Spleen (tissue), 11 donors: ENCODE measurements around the gene EPN2. TPM values are rescaled to one million over a fixed set of nuclear protein-coding genes. Genes with fewer than 3 reads are reported as not detected.

Experiments
- DNase-seq: peaks from one replicate; pipeline ENCODE4 v3.0.0-alpha.2; 2020
- H3K27ac ChIP-seq, 8 donors: fragments of 200-600 bp; sonication (generic) in 7 of 8; 1 replicate in 4 of 8; 2 replicates in 4 of 8; pipeline versions ENCODE4 v1.5.0 to v1.8.0; 2016 to 2021; ENCODE audit warnings: inconsistent platforms in 4 of 8, mild to moderate bottlenecking in 4 of 8, moderate library complexity in 1 of 8
- H3K27me3 ChIP-seq, 7 donors: fragments of 200-600 bp; sonication (generic) in 6 of 7; replicated peaks in 1 of 7; 1 replicate in 4 of 7; 2 replicates in 3 of 7; pipeline versions ENCODE4 v1.5.0 to v1.8.0; 2016 to 2021; ENCODE audit warnings: inconsistent platforms in 3 of 7, mild to moderate bottlenecking in 1 of 7
- H3K36me3 ChIP-seq, 6 donors: fragments of 200-600 bp; sonication (generic) in 5 of 6; 1 replicate in 4 of 6; 2 replicates in 2 of 6; pipeline versions ENCODE4 v1.5.0 to v1.8.0; 2016 to 2021; ENCODE audit warnings: inconsistent platforms in 2 of 6
- H3K4me1 ChIP-seq, 6 donors: fragments of 200-600 bp; sonication (generic) in 5 of 6; 1 replicate in 3 of 6; 2 replicates in 3 of 6; pipeline versions ENCODE4 v1.5.0 to v1.8.0; 2016 to 2021; ENCODE audit warnings: inconsistent platforms in 3 of 6
- H3K4me3 ChIP-seq, 8 donors: fragments of 200-600 bp; sonication (generic) in 7 of 8; 1 replicate in 4 of 8; 2 replicates in 4 of 8; pipeline versions ENCODE4 v1.5.0 to v1.8.0; 2016 to 2021; ENCODE audit warnings: inconsistent platforms in 4 of 8, mild to moderate bottlenecking in 4 of 8, moderate library complexity in 2 of 8
- H3K9me3 ChIP-seq, 8 donors: fragments of 200-600 bp; sonication (generic) in 7 of 8; 1 replicate in 4 of 8; 2 replicates in 4 of 8; pipeline versions ENCODE4 v1.5.0 to v1.8.0; 2016 to 2021; ENCODE audit warnings: inconsistent platforms in 4 of 8
- POLR2A ChIP-seq, 3 donors: fragments of 450-650 bp; IDR thresholded peaks; one replicate each; pipeline ENCODE4 v1.5.1; 2017; ENCODE audit warnings: antibody characterized with exemption in 3 of 3, mild to moderate bottlenecking in 1 of 3
- POLR2AphosphoS5 ChIP-seq, 3 donors: sonication (generic); formaldehyde crosslinking; IDR thresholded peaks; one replicate each; pipeline ENCODE4 v1.5.1; 2017; ENCODE audit warnings: antibody characterized with exemption in 3 of 3
- WGBS, 5 donors: extraction: QIAGEN DNeasy Blood & Tissue Kit in 3 of 5; methylation state at CpG; one replicate each; pipeline versions ENCODE4 v1.1.5 to v1.1.7; 2013 to 2018; 5-methylcytosine and 5-hydroxymethylcytosine counted together
- intact Hi-C: fragments of 100-400 bp; cut with DNase I; formaldehyde crosslinking; loops from one replicate; pipeline ENCODE4 v1.15.0; 2023; ENCODE audit warnings: low total_unique reads
- polyA plus RNA-seq, 3 donors: library from polyadenylated mRNA; stranded (reverse); fragments of 200-250 nt; gene quantifications; one replicate each; pipeline ENCODE4 v1.2.1, GENCODE V29; 2013
- total RNA-seq, 7 donors: library from RNA; depleted of rRNA in 3 of 7; stranded (reverse); fragments of >200 nt in 3 of 7; fragmentation: NEBNext Ultra II Directional in 4 of 7; extraction: Animal tissue kit (Norgen Biotek cat#: 25700) in 4 of 7; gene quantifications; one replicate each; pipeline versions ENCODE4 v1.1.0 to v1.2.1, GENCODE V29; 2016 to 2021
- TF ChIP-seq, protein P1 (sequence below), 11 experiments: fragments of 200-600 bp in 7 of 11; fragments of 450-650 bp in 4 of 11; sonication (generic) in 4 of 11; IDR thresholded peaks in 8 of 11; conservative IDR thresholded peaks in 3 of 11; 1 replicate in 7 of 11; 2 replicates in 4 of 11; pipeline versions ENCODE4 v1.4.0 to v1.8.0; 2016 to 2021; ENCODE audit warnings: antibody characterized with exemption in 11 of 11, inconsistent platforms in 4 of 11, mild to moderate bottlenecking in 1 of 11
- donor health status: healthy with polysubstance abuse.
- donor health status: DM: no; HTN: no; CAD: no; lungs with moderate emphysema.
- donor health status: DM: no; HTN: no; CAD: no.
- donor health status: Bipolar disorder and iron deficiency.
- donor health status: healthy.
- donor health status: DM: no; HTN: no; CAD: no.
- donor health status: DM: yes; HTN: yes; CAD: no.

EPN2 gene
- total and polyA plus RNA-seq, 10 donors, result 5.4 to 59.6 (median 31.5) TPM

DNA sequence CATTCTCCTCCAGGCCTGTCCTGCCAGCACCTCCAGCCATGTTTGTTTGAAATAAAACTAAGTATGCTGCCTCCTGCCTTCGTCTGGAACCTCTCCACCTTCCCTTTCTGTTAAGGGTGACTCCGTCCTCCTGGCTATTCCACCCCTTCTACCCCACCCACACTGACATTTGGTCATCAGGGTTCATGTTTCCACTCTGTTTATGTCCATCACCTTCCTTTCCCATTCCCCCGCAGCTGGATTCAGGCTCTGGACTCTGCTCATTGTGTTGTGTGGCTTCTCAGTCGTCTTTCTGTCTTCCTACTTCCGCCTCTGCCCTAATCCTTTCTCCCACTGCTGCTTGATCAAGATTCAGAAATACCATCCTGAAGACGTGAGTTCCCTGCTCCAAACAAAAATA, 28.6 kb downstream of the EPN2 start:
- Histone ChIP-seq H3K9me3 (no peaks in the 10 kb centered on the region), H3K27ac (no peak overlapping the region), H3K4me3 (no peak overlapping the region), H3K36me3 (no peaks in the 10 kb centered on the region), H3K4me1 (peaks cover 11 to 59% (median 44%) of the 10 kb centered on the region in 6 donors), H3K27me3 (no peaks in the 10 kb centered on the region)
- intact Hi-C loops, result no loop called here
- no peak for TF ChIP-seq POLR2AphosphoS5 (IDR thresholded peaks at IDR 0.05)
- no peak for DNase-seq
- 78 to 89% (median 87%) methylated on average over 6 of the region's 6 CpGs for WGBS, 5 donors

DNA sequence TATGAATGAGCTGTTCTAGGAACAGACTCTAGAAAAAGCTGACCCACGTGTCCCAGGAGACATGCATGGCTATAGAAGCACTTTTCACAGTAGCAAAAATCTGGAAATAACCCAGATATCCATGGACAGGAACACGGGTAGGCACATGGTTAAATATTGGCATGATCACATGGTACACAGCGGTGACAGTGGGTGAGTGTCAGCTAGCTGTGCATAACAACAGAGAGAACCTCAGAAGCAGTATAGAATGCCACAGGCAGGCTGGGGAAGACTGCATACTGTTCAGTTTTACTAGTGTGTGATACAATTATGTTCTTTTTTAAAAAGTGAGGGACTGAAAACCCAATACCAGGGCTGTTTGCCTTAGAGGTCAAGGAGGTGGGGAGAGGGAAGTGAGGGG, 31.4 kb downstream of the EPN2 start:
- TF ChIP-seq, protein P1, sequence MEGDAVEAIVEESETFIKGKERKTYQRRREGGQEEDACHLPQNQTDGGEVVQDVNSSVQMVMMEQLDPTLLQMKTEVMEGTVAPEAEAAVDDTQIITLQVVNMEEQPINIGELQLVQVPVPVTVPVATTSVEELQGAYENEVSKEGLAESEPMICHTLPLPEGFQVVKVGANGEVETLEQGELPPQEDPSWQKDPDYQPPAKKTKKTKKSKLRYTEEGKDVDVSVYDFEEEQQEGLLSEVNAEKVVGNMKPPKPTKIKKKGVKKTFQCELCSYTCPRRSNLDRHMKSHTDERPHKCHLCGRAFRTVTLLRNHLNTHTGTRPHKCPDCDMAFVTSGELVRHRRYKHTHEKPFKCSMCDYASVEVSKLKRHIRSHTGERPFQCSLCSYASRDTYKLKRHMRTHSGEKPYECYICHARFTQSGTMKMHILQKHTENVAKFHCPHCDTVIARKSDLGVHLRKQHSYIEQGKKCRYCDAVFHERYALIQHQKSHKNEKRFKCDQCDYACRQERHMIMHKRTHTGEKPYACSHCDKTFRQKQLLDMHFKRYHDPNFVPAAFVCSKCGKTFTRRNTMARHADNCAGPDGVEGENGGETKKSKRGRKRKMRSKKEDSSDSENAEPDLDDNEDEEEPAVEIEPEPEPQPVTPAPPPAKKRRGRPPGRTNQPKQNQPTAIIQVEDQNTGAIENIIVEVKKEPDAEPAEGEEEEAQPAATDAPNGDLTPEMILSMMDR (IDR thresholded peaks at IDR 0.05 in 8 of 11, conservative IDR thresholded peaks at IDR 0.05 in 3 of 11), result no peak
- TF ChIP-seq POLR2AphosphoS5 (IDR thresholded peaks at IDR 0.05), result no peak
- no peak for TF ChIP-seq POLR2A (IDR thresholded peaks at IDR 0.05)
- Histone ChIP-seq H3K27ac (peak overlapping the region in 3 of 8 donors; percentile 31 to 49 (median 37)), H3K4me1 (peaks cover 11 to 55% (median 48%) of the 10 kb centered on the region in 6 donors), H3K9me3 (no peaks in the 10 kb centered on the region), H3K4me3 (no peak overlapping the region), H3K27me3 (no peaks in the 10 kb centered on the region), H3K36me3 (no peaks in the 10 kb centered on the region)
- WGBS, 5 donors, result 50 to 81% (median 67%) methylated on average over 3 of the region's 3 CpGs
- DNase-seq, result no peak
- intact Hi-C loops, result no loop called here

DNA sequence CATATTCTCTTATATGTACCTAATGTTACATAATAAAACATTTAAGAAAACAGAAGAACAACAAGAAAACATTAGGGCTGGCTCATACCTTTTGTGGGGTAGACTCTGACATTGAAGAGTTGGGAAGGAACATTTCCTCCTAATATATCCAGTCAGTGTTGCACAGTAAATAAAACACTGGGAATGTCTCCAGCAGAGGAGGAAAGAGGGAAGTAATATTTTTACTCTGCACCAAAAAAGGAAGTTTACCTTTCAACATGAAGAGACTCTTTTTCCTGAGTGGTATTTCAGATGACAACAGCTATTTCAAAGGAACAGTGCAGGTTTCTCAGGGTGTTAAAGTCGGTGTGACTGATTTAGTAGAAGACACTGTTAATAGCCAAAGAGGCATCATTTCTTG, 31.9 kb downstream of the EPN2 start:
- Histone ChIP-seq H3K36me3 (peaks cover 0 to 4% (median 0%) of the 10 kb centered on the region in 6 donors), H3K27me3 (no peaks in the 10 kb centered on the region), H3K9me3 (no peaks in the 10 kb centered on the region), H3K27ac (peak overlapping the region in 5 of 8 donors; percentile 31 to 49 (median 40)), H3K4me1 (peaks cover 11 to 50% (median 43%) of the 10 kb centered on the region in 6 donors), H3K4me3 (no peak overlapping the region)
- WGBS, 5 donors, result 6 to 26% (median 16%) methylated on average over 1 of the region's 1 CpG
- TF ChIP-seq, protein P1 (IDR thresholded peaks at IDR 0.05 in 8 of 11, conservative IDR thresholded peaks at IDR 0.05 in 3 of 11), result no peak
- TF ChIP-seq POLR2A (IDR thresholded peaks at IDR 0.05), result no peak
- TF ChIP-seq POLR2AphosphoS5 (IDR thresholded peaks at IDR 0.05), result no peak
- DNase-seq, result no peak
- intact Hi-C loops, result no loop called here

DNA sequence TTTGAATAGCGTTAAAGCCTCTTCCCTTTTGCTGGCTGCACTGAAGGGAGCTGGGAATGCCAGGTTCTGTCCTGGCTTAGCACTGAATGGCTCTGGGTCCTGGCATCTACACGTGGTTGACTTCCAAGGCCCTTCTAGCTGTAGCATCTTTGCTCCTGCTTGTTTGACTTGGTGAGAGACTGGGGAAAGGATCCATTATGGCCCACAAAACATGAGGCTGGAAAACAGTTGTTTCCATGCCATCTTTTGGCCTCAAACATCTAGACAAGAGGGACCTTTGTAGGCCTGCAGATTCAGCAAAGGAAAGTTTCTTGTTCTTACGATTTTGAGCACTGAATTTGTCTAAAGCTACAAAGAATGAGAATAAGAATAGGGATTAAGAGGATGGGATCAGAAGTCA, 32.5 kb downstream of the EPN2 start:
- peaks cover 10 to 44% (median 38%) of the 10 kb centered on the region in 6 donors for H3K4me1 ChIP-seq
- WGBS, 5 donors, result 63 to 83% (median 72%) methylated on average over 2 to 3 of the region's 3 CpGs

More for the DNA sequence above, 32.5 kb downstream of the EPN2 start:
- Histone ChIP-seq H3K9me3 (no peaks in the 10 kb centered on the region), H3K4me3 (no peak overlapping the region), H3K27me3 (no peaks in the 10 kb centered on the region), H3K27ac (peak overlapping the region in 4 of 8 donors; percentile 31 to 49 (median 41)), H3K36me3 (peaks cover 0 to 9% (median 0%) of the 10 kb centered on the region in 6 donors)
- peak; percentile 16 for DNase-seq
- intact Hi-C loops, result no loop called here
- TF ChIP-seq POLR2A (IDR thresholded peaks at IDR 0.05) (no peak), POLR2AphosphoS5 (IDR thresholded peaks at IDR 0.05) (no peak)
- TF ChIP-seq, protein P1 (IDR thresholded peaks at IDR 0.05 in 8 of 11, conservative IDR thresholded peaks at IDR 0.05 in 3 of 11), result no peak
